ENCODE measurements around the gene PCYT1B.
"Not testable (repeated sequence)": the region's sequence is repeated elsewhere in the genome, so short reads cannot be mapped to it uniquely, and the experiment has no call there.

PCYT1B gene

GRCh38 chrX:24657671-24658386 is 10.7 kb upstream of the PCYT1B start:
- DNase-seq = no peak
- Histone ChIP-seq H3K4me1 (ENCODE audit: insufficient read depth, low read length) (no peaks in the 10 kb centered on the region), H3K4me2 (ENCODE audit: insufficient read depth, low read length) (no peak overlapping the region)

DNA sequence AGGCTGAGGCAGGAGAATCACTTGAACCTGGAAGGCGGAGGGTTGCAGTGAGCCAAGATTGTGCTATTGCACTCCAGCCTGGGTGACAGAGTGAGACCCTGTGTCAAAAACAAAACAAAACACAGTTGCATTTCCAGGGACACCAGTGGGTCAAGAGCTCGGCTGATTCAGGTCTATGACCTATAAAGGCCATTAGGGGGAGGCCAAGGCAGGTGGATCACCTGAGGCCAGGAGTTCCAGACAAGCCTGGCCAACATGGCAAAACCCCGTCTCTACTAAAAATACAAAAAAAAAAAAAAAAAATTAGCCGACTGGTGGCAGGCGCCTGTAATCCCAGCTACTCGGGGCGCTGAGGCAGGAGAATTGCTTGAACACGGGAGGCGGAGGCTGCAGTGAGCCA is 8.5 kb upstream of the PCYT1B start:
- not testable (repeated sequence) for H3K4me1 ChIP-seq (ENCODE audit: insufficient read depth, low read length); H4K20me1 ChIP-seq (ENCODE audit: insufficient read depth, low read length); H3K4me2 ChIP-seq (ENCODE audit: insufficient read depth, low read length); H3K36me3 ChIP-seq (ENCODE audit: insufficient read depth, low read length); ATAC-seq (ENCODE audit: insufficient read depth, low read depth); H3K79me2 ChIP-seq (ENCODE audit: insufficient read depth, low read length); H2AFZ ChIP-seq (ENCODE audit: low read depth, low read length); H3K9ac ChIP-seq (ENCODE audit: low read depth, low read length); H3K4me3 ChIP-seq (ENCODE audit: low read depth in 1 of 2, low read length in 2 of 2); H3K27ac ChIP-seq (ENCODE audit: low read length); H3K9me3 ChIP-seq (ENCODE audit: insufficient read depth, low read length, severe bottlenecking); DNase-seq; H3K27me3 ChIP-seq (ENCODE audit: insufficient read depth, low read length, poor library complexity)

More at GRCh38 chrX:24657671-24658386, 10.7 kb upstream of the PCYT1B start:
- TF ChIP-seq, protein P1, sequence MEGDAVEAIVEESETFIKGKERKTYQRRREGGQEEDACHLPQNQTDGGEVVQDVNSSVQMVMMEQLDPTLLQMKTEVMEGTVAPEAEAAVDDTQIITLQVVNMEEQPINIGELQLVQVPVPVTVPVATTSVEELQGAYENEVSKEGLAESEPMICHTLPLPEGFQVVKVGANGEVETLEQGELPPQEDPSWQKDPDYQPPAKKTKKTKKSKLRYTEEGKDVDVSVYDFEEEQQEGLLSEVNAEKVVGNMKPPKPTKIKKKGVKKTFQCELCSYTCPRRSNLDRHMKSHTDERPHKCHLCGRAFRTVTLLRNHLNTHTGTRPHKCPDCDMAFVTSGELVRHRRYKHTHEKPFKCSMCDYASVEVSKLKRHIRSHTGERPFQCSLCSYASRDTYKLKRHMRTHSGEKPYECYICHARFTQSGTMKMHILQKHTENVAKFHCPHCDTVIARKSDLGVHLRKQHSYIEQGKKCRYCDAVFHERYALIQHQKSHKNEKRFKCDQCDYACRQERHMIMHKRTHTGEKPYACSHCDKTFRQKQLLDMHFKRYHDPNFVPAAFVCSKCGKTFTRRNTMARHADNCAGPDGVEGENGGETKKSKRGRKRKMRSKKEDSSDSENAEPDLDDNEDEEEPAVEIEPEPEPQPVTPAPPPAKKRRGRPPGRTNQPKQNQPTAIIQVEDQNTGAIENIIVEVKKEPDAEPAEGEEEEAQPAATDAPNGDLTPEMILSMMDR (IDR thresholded peaks at IDR 0.05; ENCODE audit: borderline replicate concordance, extremely low read depth, low read length, poor library complexity, severe bottlenecking) = no peak
- no peak for TF ChIP-seq EZH2 (IDR thresholded peaks at IDR 0.05; ENCODE audit: borderline replicate concordance, low read depth, low read length, severe bottlenecking)
- Histone ChIP-seq H3K79me2 (ENCODE audit: insufficient read depth, low read length) (no peaks in the 10 kb centered on the region), H4K20me1 (ENCODE audit: insufficient read depth, low read length) (no peaks in the 10 kb centered on the region), H2AFZ (ENCODE audit: low read depth, low read length) (no peak overlapping the region), H3K27ac (ENCODE audit: low read length) (no peak overlapping the region), H3K9ac (ENCODE audit: low read depth, low read length) (no peak overlapping the region), H3K27me3 (ENCODE audit: insufficient read depth, low read length, poor library complexity) (no peaks in the 10 kb centered on the region), H3K9me3 (ENCODE audit: insufficient read depth, low read length, severe bottlenecking) (no peaks in the 10 kb centered on the region), H3K4me3 (ENCODE audit: low read depth in 1 of 2, low read length in 2 of 2) (no peak overlapping the region), H3K36me3 (ENCODE audit: insufficient read depth, low read length) (no peaks in the 10 kb centered on the region)
- ATAC-seq (ENCODE audit: insufficient read depth, low read depth) = no peak

DNA sequence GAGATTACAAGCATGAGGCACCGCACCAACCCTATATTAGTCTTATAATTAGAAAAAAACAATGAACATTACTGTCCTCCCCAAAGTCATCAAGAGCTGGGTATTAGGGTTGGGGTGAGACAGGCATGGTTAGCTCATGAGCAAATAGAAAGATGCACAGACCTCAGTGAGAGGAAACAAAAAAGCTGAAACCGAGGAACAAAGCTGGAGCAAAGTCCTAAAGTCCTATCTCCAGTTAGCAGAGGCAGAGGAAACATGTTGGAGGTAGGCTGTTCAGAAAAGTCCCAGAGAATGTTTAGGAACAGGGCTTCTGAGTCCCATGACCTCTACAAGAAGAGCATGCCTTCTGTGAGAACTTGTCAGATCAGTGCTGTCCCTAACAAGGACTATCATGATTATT is 4.6 kb upstream of the PCYT1B start:
- H3K27ac ChIP-seq (ENCODE audit: low read length) = no peak overlapping the region
- DNase-seq (no peak), ATAC-seq (ENCODE audit: insufficient read depth, low read depth) (no peak)
- H2AFZ ChIP-seq (ENCODE audit: low read depth, low read length) = no peak overlapping the region
- H3K79me2 ChIP-seq (ENCODE audit: insufficient read depth, low read length) = no peaks in the 10 kb centered on the region
- H3K4me1 ChIP-seq (ENCODE audit: insufficient read depth, low read length) = peaks cover 13% of the 10 kb centered on the region
- H3K27me3 ChIP-seq (ENCODE audit: insufficient read depth, low read length, poor library complexity) = no peaks in the 10 kb centered on the region
- no peaks in the 10 kb centered on the region for H4K20me1 ChIP-seq (ENCODE audit: insufficient read depth, low read length)
- no peaks in the 10 kb centered on the region for H3K9me3 ChIP-seq (ENCODE audit: insufficient read depth, low read length, severe bottlenecking)
- H3K9ac ChIP-seq (ENCODE audit: low read depth, low read length) = no peak overlapping the region
- H3K4me2 ChIP-seq (ENCODE audit: insufficient read depth, low read length) = no peak overlapping the region
- TF ChIP-seq EZH2 (IDR thresholded peaks at IDR 0.05; ENCODE audit: borderline replicate concordance, low read depth, low read length, severe bottlenecking) = no peak
- TF ChIP-seq, protein P1 (IDR thresholded peaks at IDR 0.05; ENCODE audit: borderline replicate concordance, extremely low read depth, low read length, poor library complexity, severe bottlenecking) = no peak
- H3K36me3 ChIP-seq (ENCODE audit: insufficient read depth, low read length) = no peaks in the 10 kb centered on the region
- no peak overlapping the region for H3K4me3 ChIP-seq (ENCODE audit: low read depth in 1 of 2, low read length in 2 of 2)

- Histone ChIP-seq H3K9ac (ENCODE audit: low read depth, low read length) (no peak overlapping the region), H4K20me1 (ENCODE audit: insufficient read depth, low read length) (no peaks in the 10 kb centered on the region), H3K4me2 (ENCODE audit: insufficient read depth, low read length) (no peak overlapping the region), H3K4me1 (ENCODE audit: insufficient read depth, low read length) (peaks cover 28% of the 10 kb centered on the region), H3K36me3 (ENCODE audit: insufficient read depth, low read length) (no peaks in the 10 kb centered on the region), H3K79me2 (ENCODE audit: insufficient read depth, low read length) (no peaks in the 10 kb centered on the region), H3K27me3 (ENCODE audit: insufficient read depth, low read length, poor library complexity) (no peaks in the 10 kb centered on the region), H3K4me3 (ENCODE audit: low read depth in 1 of 2, low read length in 2 of 2) (no peak overlapping the region), H3K27ac (ENCODE audit: low read length) (no peak overlapping the region), H2AFZ (ENCODE audit: low read depth, low read length) (no peak overlapping the region), H3K9me3 (ENCODE audit: insufficient read depth, low read length, severe bottlenecking) (no peaks in the 10 kb centered on the region)
- no peak for ATAC-seq (ENCODE audit: insufficient read depth, low read depth)
- TF ChIP-seq EZH2 (IDR thresholded peaks at IDR 0.05; ENCODE audit: borderline replicate concordance, low read depth, low read length, severe bottlenecking) = no peak
- TF ChIP-seq, protein P1 (IDR thresholded peaks at IDR 0.05; ENCODE audit: borderline replicate concordance, extremely low read depth, low read length, poor library complexity, severe bottlenecking) = no peak
- DNase-seq = peak; percentile 3
Observed at GRCh38 chrX:24648495-24648894, 1.3 kb upstream of the PCYT1B start.

All from DND-41 (cell line).